Middle frontal gyrus (tissue), 1 donor: ENCODE results near the gene WDR76.

Experiments used
- DNase-seq: peaks from one replicate; pipeline ENCODE4 v3.0.0-alpha.2; 2015; ENCODE audit warnings: low spot score; ENCODE audit errors: extremely low spot score

Gene WDR76

GRCh38 chr15:43913026-43913780 is 86.4 kb downstream of the WDR76 start:
- DNase-seq: no peak

DNA sequence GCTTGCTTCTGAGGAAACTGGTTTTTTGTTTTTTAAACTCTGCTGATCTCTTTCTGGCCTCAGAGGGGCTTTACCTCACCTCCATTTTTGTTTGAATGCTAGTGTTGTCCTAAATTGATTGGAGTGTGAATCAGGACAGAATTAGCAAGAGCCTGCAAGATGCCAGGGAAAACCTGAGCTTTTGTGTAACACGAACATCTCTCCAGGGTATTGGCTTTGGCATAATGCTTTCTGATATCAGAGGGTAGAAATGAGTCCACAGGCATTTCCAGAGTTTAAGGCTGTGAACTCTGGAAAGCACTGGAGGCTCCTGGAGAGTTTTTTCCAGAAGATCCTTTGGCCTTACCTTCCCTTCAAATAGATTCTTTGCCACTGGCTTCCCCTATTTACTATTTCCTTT is 87.1 kb downstream of the WDR76 start:
- DNase-seq: no peak

DNA sequence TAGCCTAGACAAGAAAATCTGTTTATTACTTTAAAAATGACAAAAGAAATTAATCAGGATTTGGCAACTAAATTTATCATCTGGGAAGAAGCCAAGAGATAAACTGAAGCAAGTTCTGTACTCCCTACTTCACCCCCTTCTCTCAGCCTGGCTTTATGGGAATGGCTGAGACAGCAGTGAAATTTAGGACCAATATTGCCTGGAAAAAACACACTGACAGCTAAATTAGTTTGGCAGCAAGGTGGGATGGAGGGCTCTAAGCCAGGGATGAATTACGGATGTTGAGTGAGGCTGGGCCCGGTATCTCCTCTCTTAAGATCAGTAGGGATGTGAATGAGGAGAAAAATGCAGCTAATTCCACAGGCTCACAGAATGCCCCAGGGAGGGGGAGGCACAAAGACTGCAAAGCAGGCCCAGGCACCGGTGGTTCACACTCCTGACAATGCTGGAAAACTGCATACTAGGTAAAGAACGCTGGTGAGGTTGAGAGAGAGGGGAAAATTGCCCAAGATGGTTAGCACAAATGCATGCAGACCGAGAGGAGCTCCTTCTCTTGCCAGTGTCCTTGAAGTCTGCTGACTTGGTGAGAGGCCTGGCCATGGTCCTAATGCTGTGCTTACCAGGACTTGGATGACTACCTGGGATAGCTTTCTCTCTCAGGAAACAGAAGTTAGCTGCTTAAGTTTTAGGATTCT is 89.0 kb downstream of the WDR76 start:
- DNase-seq: no peak

GRCh38 chr15:43916326-43916660 is 89.5 kb downstream of the WDR76 start:
- no peak for DNase-seq
